HG03139 (cell line): Measurements from ENCODE around the gene EZR.

ENCODE experiments used
- ATAC-seq: cut with Tn5 transposase; IDR thresholded peaks from one replicate; pipeline ENCODE4 v1.9.1; 2021; ENCODE audit not compliant: unreplicated experiment

EZR gene

GRCh38 chr6:158737710-158738615, 81.2 kb downstream of the EZR start:
- ATAC-seq, result no peak

DNA sequence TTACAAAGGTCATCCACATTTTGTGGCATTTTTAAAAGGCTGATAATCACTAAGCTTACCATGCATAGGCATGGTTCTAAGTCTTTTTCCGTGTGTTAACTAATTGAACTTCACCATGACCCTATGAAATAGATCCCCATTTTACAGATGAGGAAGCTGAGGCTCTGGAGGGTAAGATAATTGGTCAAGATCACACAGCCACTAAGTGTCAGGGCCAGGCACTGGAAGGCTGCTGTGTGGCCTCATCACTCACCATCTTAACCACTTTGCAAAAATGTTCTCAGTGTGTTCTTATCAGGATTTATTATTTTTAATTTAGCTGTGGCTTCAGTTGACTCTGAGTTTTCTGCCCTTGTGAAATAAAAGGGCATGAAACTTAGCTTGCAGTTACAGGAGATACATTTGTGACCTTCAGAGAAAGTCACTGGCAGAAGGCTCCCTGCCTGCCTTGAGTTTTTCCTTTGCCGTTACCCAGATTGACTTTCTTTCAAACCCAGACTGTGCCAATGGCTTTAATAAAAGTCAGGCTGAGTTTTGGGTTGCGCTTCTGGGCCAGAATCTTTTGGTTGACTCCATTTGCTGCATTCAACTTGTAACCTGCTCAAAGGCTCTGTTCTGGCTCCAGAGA, 82.0 kb downstream of the EZR start:
- ATAC-seq, result no peak

DNA sequence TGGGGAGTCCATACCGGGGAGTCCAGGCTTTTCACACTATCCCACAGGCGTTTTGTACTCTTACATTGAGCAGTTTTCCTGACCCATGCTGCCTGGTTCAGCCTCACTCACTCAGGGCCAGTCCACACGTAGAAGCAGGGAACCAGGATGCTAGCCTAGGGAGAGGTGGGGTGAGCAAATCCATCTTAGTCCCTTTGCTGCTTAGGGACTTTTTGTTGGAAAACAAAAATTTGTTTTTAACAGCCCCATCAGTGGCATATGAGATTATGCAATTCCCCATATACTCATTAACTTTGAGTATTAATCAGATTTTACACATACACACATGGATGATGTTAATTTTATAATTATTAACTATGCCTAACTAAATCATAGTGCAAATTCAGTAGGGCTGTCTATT, 84.2 kb downstream of the EZR start:
- no peak for ATAC-seq

DNA sequence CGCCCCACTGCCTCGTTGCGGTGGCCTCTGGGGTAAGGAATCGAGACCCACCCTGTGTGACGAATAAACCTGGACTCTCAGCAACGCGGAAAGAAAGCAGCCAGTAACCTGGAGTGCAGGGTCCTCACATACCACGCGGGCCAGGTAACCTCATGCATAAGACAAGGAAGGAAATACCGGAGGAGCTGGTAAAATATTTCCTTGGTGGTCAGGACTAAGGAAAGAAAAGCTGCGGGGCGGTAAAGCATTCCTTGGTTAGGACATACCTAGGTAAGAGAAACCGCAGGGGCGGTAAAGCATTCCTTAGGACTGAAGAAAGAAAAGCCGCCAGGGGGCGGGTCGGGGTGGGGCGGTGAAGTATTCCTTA, 88.6 kb downstream of the EZR start:
- ATAC-seq, result no peak

- no peak for ATAC-seq
These were observed 89.1 kb downstream of the EZR start for GRCh38 chr6:158729906-158730540.

GRCh38 chr6:158725704-158726103, 93.5 kb downstream of the EZR start:
- ATAC-seq, result no peak

DNA sequence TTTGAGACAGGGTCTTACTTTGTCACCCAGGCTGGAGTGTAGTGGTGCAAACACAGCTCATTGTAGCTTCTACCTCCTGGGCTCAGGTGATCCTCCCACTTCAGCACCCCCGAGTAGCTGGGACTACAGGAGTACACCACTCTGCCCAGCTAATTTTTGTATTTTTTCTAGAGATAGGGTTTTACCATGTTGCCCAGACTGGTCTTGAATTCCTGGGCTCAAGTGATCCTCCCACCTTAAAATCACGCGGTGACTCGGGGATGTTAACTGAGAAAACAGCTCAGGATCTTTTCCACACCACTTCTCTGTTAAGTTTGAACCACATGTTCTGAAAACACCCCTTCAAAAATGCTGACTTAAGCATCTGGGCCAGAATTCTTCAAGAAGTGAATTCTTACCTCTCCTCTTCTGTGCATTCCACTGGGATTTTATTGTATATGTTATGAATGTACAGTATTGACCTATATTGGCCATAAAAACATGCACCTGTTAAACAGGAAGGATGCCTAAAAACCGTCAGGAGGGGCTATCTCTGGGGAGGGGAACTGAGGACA, 96.9 kb downstream of the EZR start:
- ATAC-seq, result no peak

DNA sequence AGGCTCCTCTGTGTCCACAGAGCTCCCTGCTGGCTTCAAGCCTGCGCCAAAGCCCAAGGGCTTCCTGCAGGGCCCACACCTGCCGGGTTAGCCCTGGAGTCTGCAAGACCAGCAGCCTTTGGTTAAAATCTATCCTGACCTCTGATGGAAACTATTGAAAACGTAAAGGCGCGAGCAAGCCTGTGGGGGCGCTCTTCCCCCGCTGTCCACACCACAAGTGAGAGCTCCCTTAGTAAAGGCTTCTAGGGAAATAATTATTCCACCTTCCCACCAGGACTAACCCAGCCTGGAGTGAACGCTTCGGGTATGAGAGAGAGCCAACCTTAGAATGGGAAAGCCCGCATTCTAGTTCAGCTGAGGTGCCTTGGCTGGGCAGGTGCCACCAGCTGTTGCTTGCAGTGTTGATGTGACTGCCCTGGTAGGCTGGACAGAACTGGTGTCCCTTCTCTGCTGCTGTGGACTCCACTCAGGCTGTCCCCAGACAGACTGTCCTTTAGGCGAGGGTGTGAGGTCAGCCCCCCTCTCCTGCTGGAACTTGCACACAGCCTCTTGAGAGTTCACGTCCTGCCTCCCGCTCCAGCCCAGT, 100.6 kb downstream of the EZR start:
- no peak for ATAC-seq

- peak; percentile 46 for ATAC-seq
These were observed 101.5 kb downstream of the EZR start for GRCh38 chr6:158717341-158718330.
